ENCODE results near the gene ELSPBP1.
"Not testable (repeated sequence)": the region's sequence is repeated elsewhere in the genome, so short reads cannot be mapped to it uniquely, and the experiment has no call there.

The ELSPBP1 gene

DNA sequence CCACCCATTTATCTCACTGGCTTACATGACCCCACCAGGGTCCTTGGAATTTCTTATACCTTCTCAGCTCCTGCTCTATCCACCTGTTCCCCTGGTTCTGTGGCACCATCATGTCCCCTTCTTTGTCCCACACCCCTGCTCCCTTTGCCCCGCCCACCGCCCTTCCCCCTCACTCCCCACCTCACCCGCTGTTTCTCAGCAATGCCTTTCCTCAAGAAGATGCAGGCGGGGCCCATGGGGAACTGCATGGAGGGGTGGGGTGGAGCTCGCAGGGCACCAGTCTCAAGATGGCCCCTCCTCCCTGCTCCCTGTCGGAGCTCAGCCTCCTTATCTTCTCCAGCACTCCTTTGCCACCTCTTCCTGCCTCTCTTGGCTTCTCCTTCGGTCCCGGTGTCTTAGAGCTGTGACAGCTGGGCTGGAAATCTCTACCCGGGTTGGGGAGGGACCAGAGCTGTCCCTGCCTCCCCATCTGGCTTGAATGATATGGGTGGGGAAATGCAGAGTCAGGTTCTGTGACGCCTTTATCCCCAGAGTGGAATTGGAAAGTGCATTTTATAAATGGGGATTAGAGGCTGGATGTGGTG is 49.3 kb downstream of the ELSPBP1 start, which contains the start of gene CABP5:
Gene CABP5 (minus strand): TSS at position 405 of the 584 bp plus-strand sequence. CDS start 157 bp downstream, at position 248.
- DNase-seq, result no peak

DNA sequence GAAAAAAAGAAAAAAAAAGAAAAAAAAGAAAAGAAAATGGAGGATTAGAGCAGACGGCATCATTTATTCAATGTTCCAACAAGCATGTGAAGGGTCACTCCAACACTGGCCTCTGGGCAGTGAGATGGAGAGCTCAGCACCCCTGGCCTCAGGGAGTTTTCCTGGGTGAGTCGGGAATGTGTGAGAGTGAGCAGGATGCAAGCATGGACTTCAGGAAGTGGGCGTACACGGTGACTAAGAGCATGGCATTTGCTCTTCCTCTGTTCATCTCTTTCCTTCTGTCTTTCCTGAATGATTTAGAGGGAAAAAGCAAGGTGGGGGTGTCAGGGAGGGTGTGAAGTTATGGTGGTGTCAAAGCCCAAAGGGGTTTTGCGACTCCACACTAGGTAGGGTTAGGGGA is 50.1 kb downstream of the ELSPBP1 start:
- DNase-seq, result no peak

DNA sequence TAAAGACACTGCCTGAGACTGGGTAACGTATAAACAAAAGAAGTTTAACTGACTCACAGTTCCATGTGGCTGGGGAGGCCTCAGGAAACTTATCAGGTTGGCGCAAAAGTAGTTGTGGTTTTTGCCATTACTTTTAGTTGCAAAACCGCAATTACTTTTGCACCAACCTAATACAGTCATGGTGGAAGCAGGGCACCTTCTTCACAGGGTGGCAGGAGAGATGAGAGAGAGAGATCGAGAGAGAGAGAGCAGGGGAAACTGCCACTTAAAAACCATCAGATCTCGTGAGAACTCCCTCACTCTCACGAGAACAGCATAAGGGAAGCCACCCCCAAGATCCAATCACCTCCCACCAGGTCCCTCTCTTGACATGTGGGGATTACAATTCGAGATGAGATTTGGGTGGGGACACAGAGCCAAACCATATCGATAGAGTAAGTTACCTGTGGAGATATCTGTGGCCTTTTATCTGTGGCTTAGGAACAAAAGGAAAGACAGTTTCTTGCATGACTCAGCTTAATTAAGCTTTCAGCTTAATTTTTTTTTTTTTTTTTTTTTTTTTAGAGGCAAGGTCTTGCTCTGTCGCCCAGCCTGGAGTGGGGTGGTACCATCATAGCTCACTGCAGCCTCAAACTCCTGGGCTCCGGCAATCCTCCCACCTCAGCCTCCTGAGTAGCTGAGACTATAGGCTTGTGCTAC is 57.1 kb downstream of the ELSPBP1 start:
- DNase-seq, result no peak

DNA sequence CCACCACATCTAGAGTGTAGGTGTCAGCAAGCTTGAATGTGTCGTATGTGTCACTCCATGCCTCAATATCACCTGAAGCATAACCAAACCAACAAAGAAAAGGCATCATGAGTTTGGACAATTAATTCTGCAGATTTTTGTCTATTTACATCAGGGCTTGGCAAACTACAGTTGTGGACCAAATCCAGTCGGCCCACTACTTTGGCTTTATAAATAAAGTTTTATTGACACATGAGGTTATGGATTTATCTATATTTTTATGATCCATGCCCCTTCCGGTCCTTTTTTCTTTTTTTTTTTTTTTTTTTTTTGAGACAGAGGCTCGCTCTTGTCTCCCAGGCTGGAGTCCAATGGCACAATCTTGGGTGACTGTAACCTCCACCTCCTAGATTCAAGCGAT is 58.6 kb downstream of the ELSPBP1 start:
- no peak for DNase-seq

DNA sequence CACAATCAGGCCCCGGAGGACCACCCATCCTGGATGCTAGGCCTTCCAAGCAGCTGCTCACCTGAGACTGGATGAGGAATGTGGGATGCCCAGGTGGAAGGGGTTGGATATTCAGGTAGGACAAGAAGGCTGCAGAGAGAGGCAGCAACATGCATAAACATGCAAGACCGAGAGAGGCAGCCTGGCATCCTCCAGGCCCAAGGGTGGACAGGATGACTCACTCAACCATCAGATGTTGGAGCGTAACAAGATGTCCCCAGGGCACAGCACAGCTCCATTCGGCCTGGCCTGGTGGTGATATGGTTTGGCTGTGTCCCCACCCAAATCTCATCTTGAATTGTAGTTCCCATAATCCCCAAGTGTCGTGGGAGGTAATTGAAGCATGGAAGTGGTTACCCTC is 59.4 kb downstream of the ELSPBP1 start:
- no peak for DNase-seq

DNA sequence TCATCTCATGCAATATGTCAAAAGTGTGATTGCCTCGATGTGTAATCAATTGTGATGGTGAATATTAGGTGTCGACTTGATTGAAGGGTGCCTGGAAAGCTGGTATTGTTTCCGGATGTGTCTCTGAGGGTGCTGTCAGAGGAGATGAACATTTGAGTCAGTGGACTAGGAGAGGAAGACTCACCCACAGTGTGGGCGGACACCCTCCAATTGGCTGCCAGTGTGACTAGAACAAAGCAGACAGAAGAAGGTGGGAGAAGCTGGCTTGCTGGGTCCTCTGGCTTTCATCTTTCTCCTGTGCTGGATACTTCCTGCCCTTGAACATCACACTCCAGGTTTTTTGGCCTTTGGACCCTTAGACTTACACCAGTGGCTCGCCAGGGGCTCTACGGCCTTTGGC is 64.9 kb downstream of the ELSPBP1 start:
- DNase-seq, result no peak

DNA sequence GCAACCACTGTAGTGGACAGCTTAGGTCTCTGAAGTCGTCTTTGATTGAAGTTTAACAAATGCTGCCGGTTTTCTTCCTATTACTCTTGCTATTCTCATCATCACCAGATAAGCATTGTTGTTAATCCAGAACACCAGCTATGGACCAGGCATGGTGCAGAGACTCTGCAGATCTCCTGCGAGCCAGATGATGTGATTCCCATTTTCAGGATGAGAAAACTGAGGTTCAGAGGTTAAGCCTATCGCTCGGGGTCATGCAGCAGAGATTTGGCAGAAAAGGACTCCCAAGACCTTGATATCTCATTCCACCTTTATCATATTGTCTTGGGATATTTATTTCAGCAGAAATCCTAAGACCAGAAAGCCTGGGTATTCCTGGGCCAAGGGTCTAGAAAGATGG is 65.9 kb downstream of the ELSPBP1 start:
- no peak for DNase-seq

DNA sequence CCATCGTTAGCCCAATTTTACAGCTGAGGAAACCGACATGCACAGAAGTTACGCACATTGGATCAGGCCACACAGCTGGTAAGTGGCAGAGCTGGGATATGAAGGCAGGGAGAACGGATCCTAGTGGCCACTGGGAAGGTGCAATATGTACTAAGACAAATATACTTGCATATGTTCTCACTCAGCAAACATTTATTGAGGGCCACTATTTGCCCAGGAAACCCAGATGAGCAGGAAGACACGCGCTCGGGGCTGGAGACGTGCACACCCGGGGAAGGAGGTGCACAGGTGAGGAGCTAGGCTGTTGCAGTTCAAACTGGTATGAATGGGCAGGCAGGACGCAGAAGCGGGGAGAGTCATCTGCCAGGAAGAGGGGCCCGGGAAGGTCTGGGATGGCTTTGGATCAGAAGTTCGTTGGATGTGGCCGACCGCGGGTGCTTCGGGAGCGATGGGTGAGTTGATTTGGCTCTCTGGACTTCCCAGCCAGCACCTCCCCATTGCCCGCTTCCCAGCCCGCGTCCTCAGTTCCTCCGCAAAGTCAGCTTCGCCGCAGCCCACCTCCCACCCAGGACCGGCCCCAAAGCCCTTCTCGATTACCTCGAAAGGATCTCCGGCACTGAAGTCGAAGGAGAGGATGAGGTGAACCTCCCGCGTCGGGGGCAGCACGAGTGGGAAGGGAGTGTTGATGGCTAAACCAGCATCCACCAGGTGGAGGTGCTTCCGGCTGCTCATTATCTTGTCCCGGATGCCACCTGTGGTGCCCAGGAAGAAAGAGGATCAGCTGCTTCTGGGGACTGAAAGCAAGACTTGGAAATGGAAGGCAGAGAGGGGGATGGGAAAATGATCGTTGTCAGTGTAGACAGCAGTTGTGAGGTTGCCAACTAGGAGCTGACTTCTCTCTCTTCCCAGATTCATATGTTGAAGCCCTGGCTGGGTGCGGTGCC is 67.2 kb downstream of the ELSPBP1 start:
- DNase-seq, result no peak

DNA sequence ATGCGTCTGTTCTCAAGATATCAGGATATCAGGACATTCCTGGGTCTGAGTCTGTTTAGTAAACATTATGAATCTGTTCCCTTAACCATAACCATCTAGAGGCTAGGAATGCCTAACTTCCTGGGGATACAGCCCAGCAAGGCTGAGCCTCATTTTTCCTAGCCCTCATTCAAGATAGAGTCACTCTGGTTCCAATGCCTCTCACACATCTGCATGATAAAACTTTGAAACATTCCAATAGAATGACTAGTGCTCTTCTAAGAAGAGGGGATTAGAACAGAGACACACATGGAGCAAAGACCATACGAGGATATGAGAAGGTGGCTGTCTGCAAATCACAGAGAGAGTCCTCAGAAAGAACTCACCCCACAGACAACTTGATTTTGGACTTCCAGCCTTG is 70.1 kb downstream of the ELSPBP1 start:
- no peak for DNase-seq

DNA sequence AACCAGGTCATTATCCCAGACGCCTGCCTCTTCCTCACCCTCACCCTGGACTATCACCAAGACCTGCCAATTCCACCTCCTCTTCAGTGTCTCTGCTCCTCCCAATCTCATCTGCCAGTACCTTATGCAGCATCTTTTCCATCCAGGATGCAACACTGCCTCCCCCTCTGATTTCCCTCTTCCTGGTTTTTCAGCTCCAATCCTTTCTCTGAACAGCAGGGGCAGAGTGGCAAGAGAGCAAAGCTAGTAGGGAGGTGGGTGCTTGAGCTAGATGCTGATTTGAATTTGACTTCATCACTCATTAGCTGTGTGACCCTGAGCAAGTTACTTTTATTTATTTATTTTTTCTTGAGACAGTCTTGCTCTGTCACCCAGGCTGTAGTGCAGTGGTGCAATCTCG is 75.0 kb downstream of the ELSPBP1 start:
- no peak for DNase-seq

DNA sequence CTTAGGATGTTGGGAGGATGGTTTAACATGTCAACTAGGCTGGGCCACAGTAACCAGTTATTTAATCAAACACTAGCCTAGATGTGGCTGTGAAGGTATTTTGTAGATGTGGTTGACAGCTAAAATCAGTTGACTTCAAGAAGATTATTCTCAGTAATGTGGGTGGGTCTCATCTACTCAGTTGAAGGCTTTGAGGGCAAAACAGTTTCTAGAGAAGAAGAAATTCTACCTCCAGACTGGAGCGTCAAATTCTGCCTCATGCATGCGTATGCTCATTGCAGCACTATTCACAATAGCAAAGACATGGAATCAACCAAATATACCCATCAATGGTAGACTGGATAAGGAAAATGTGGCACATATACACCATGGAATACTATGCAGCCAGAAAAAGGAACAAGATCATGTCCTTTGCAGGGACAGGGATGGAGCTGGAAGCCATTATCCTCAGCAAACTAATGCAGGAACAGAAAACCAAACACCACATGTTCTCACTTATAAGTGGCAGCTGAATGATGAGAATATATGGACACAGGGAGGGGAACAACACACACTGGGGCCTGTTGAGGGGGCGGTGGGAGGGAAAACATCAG is 75.8 kb downstream of the ELSPBP1 start:
- not testable (repeated sequence) for DNase-seq

Data from femur (tissue), 1 donor.